ENCODE measurements around the gene CEP104.

CEP104 gene

DNA sequence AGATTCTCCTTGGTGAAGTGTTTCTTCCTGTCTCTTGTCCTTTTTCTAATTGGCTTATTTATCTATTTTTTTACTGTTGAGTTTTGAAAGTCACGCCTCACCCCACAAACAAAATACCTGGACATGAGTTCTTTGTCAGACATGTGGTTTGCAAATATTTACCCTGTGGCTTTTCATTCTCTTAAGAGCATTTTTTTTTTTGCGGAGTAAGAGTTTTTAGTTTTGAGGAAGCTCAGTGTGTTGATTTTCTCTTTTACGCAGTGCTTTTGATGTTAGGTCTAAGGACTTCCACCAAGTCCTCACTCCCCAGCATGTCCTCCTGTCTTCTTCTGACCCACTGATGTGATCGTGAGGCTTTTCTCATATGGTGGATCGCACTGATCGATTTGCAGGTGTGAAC lies 7.9 kb upstream of the CEP104 start:
- DNase-seq, result no peak

GRCh38 chr1:3863231-3863935 lies 6.4 kb upstream of the CEP104 start:
- no peak for DNase-seq

GRCh38 chr1:3858231-3858981 lies 1.4 kb upstream of the CEP104 start:
- no peak for DNase-seq

- DNase-seq, result no peak
These were observed 749 bp upstream of the CEP104 start for GRCh38 chr1:3857791-3858129.

DNA sequence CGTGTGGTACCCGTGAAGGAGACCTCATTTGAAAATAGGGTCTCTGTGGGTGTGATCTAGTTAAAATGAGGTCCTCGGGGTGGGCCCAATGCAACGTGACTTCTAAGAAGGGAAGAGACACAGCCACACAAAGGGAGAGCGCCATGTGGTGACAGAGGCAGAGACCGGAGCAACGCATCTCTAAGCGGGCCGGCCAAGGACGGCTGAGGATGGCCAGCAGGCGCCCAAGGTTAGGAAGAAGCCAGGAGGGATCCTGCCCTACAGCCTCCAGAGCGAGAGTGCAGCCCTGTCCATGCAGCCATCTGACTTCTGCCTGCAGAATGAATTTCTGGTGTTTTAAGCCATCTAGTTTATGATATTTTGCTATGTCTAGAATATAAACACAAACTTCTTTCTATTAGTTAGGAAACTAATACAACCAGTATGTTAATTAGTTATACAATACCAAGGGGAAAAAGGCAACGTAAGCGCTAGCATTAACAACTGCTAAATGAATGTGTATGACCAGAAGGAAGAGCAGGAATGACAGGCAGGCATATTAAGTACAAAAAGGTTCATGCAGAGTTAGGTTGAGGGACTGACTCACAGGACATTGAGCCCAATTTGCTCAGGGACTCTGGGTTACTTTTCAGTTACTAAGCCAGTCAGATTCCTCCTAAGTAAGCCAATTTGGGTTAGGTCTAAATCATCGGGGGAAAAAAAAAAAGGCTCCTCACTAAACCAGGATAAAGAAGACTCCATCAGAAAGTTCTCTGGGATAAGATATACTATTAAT lies 4.1 kb downstream of the CEP104 start:
- DNase-seq, result no peak

DNA sequence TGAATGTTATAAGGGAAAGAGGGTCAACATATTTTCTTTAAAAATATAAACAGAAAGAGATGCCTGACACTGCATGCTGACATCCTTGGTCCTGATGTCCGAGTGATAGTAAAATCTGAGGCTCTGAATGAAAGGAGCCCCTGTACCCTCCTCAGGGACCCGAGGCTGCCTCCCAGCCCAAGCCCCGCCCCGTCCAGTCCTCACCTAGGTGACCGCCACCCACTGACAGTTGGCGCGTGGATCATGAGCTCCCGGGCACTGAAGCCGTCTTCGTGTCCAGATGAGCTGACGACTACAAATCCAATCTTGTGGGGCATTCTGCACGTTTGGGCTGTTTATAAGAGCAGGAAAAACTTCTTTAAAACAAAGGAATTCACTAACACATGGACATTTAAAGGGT lies 4.9 kb downstream of the CEP104 start:
- DNase-seq, result no peak

DNA sequence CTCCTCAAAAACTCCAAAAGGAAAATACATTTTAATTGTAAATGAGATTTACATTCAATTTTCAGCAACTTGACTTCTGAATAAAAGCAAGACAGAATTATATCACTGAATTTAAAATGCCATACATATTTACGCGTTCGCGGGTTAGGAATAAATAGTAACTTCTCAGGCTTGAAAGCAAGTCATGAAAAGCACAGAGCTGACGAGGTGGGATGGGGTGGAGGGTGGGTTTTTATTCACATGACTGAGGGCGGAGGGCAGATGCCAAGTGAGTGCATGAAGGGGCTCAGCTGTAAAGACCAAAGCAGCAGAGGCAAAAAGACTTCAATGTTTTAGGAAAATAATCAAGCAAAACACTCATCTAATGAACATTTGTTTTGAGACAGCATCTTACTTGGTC lies 5.7 kb downstream of the CEP104 start:
- no peak for DNase-seq

- DNase-seq, result no peak
These were observed 6.2 kb downstream of the CEP104 start for GRCh38 chr1:3850857-3851256.

- no peak for DNase-seq
These were observed 9.9 kb downstream of the CEP104 start for GRCh38 chr1:3847081-3847480.

- DNase-seq, result no peak
These were observed 10.5 kb downstream of the CEP104 start for GRCh38 chr1:3846541-3846940.

DNA sequence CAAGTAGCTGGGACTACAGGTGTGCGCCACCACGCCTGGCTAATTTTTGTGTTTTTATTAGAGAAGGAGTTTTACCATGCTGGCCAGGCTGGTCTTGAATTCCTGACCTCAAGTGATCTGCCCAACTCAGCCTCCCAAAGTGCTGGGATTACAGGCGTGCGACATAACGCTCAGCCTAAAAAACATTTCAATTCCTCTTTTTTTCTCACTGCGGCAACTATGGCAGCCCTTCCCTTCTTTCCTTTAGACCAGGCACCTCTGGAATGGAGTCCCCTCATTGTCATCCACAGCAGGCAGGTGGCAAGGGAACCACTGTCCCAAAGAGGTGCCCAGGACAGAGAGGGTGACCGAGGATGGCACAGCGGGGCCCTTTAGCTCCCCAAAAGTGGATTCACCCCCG lies 14.1 kb downstream of the CEP104 start:
- DNase-seq, result no peak

DNA sequence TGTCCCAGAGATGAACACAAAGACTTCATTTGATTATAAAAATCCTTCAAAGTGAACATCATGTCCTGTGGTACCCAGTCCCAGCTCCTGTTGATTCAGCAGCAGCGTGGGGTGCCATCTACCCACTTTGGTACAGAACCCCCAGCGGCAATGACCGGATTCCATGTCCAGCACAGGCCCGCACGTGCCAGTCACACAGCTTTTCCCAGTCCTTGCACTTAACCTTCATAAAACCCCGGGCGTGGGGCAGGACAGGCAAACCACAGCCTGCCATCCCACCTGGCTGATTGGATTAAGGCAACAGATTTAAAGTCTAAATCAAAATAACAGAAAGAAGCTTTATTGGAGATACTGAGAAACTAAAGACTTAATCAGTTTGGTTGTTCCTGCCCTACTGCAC lies 15.5 kb downstream of the CEP104 start:
- no peak for DNase-seq

- no peak for DNase-seq
These were observed 18.2 kb downstream of the CEP104 start for GRCh38 chr1:3838788-3839187.

DNA sequence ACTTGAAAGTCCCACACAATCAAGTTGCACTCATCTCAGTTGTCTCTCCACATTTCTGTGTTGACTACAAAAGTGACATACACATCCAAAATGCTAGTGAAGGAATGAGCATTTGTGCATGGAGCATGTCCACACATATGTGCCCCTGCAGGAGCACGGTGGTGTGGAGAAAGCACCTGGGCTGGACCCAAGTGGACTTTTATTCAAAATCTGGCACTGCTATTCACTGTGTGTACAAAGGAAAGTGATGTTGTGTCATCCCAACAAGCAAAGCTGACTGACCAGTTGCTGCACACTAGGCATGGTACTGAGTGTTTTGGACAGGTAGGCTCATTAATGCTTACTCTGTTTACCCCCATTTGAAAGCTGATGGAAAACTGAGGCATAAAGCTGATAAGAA lies 19.3 kb downstream of the CEP104 start:
- no peak for DNase-seq

DNA sequence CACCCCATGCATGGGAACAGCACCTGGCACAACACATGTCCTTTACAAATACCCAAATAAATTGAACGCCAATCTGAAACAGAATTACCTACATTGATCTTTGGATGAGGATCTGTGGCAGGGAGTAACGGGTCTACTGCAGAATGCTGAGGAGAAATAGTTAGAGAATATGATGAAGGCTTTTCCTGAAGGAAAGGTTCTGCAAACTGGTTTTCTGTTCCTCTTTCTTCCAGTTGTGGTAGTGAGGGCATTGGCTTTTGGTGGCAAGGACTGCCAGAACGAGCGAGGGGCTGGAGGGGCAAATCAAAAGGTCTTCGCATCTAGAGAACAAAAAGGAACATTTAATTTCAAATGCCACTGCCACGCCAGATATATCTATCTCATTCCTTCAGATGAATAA lies 19.8 kb downstream of the CEP104 start:
- DNase-seq, result no peak

- DNase-seq, result no peak
These were observed 20.6 kb downstream of the CEP104 start for GRCh38 chr1:3836421-3836820.

GRCh38 chr1:3834701-3835100 lies 22.3 kb downstream of the CEP104 start:
- DNase-seq, result no peak

GRCh38 chr1:3831689-3832088 lies 25.3 kb downstream of the CEP104 start:
- no peak for DNase-seq

- no peak for DNase-seq
These were observed 28.6 kb downstream of the CEP104 start for GRCh38 chr1:3828391-3828790.

- no peak for DNase-seq
These were observed 29.2 kb downstream of the CEP104 start for GRCh38 chr1:3827813-3828307.

- no peak for DNase-seq
These were observed 31.7 kb downstream of the CEP104 start for GRCh38 chr1:3825356-3825755.

DNA sequence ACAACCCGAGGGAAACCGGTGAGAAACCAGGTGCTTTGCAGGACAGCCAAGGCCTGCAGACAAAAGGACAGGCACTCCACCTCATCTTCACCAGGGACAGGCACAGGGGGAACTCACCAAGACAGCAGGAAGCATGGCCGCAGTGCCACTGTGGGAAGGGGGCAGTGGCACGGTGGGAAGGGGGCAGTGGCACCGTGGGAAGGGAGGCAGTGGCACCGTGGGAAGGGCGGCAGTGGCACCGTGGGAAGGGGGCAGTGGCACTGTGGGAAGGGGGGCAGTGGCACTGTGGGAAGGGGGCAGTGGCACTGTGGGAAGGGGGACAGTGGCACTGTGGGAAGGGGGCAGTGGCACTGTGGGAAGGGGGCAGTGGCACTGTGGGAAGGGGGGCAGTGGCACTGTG lies 32.4 kb downstream of the CEP104 start:
- no peak for DNase-seq

DNA sequence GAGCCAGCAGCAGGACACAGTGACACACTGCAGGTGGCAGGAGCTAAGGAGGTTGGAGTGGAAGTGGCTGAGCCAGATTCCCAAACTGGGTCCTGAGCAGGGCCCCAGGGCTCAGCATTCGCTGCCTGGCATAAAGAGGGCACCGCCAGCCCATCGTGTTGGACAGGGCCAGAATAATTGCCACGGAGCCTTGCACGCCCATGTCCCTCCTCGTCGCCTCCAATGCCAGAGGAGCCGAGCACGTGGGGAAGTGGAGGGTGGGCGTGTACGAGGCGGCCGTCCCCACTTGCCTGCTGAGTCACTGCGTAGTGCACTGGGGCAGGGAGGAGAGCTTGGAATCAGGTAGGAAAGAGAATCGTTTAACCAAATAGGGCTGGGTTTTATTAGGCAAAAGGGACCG lies 34.6 kb downstream of the CEP104 start:
- no peak for DNase-seq

GRCh38 chr1:3821908-3822307 lies 35.1 kb downstream of the CEP104 start:
- no peak for DNase-seq

Data from NCI-H1930 (cell line).